ENCODE measurements around the gene PNMA6F. TPM values are rescaled to one million over a fixed set of nuclear protein-coding genes. Genes with fewer than 3 reads are reported as not detected.
"Not testable (repeated sequence)": the region's sequence is repeated elsewhere in the genome, so short reads cannot be mapped to it uniquely, and the experiment has no call there.

The PNMA6F gene
- total RNA-seq, 4 donors from 2014 or later, result not detected

DNA sequence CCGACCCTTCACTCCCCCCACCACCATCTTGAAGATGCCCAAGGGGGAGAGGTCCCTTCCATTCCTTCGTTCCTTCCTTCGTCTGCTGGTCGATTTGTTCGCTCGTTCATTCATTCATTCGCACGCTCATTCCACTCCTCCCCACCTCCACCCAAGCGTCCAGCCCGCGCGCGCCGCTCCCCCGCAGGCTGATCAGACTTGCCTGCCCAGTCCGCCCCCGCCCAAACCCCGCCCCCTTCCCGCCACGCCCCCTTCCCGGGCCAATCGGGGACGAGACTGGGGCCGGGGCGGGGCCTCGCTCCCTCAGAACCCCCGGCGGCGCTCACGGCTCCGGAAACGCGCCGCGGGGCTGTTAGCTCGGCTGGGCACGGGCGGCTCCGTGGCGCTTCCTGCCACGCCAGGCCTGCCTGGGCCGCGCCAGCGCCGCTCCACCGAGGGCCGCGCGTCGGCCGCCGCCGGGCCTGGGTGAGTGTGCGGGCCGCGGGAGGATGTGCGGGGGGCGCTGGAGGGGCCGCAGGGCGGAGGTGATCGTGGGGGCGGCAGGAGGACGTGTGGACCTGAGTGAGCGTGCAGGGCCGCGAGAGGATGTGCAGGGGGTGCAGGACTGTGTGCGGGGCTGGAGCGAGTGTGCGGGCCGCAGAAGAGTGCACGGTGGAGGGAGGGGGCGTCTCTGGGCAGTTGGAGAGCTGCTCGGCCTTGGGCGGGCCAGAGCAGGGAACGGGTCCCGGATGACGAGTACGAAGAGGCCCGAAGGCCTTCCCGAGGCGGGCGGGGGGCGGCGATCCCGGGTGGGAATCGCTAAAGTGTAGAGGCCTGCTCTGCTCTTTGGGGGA lies 12.5 kb upstream of the PNMA6F start, which contains the start of gene ZNF275:
Gene ZNF275, plus strand, starts transcription at position 333 of the 833 bp plus-strand sequence. CDS start 2,527 bp downstream, outside the sequence.
- H3K4me3 ChIP-seq (ENCODE audit: low read depth, poor library complexity, severe bottlenecking), result peak within 1 kb of the TSS; percentile 50
- DNase-seq (ENCODE audit: low spot score in 2 of 2), result peak; percentile 49 to 93
- TF ChIP-seq, protein P1, sequence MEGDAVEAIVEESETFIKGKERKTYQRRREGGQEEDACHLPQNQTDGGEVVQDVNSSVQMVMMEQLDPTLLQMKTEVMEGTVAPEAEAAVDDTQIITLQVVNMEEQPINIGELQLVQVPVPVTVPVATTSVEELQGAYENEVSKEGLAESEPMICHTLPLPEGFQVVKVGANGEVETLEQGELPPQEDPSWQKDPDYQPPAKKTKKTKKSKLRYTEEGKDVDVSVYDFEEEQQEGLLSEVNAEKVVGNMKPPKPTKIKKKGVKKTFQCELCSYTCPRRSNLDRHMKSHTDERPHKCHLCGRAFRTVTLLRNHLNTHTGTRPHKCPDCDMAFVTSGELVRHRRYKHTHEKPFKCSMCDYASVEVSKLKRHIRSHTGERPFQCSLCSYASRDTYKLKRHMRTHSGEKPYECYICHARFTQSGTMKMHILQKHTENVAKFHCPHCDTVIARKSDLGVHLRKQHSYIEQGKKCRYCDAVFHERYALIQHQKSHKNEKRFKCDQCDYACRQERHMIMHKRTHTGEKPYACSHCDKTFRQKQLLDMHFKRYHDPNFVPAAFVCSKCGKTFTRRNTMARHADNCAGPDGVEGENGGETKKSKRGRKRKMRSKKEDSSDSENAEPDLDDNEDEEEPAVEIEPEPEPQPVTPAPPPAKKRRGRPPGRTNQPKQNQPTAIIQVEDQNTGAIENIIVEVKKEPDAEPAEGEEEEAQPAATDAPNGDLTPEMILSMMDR (IDR thresholded peaks at IDR 0.05), result no peak
- TF ChIP-seq POLR2A (IDR thresholded peaks at IDR 0.05), result no peak
- intact Hi-C loops (cut with DNase I; ENCODE audit: low total_unique reads), result no loop called here
- 0 to 41% methylated on average over 22 to 79 of the region's 86 CpGs for WGBS, 2 donors

- no peak overlapping the region for H3K4me3 ChIP-seq (ENCODE audit: low read depth, poor library complexity, severe bottlenecking)
- TF ChIP-seq, protein P1 (IDR thresholded peaks at IDR 0.05), result no peak
- TF ChIP-seq POLR2A (IDR thresholded peaks at IDR 0.05), result no peak
- 30 to 47% methylated on average over 2 of the region's 2 CpGs for WGBS, 2 donors
- intact Hi-C loops (cut with DNase I; ENCODE audit: low total_unique reads), result no loop called here
- no peak for DNase-seq (ENCODE audit: low spot score in 2 of 2)
Measured at GRCh38 chrX:153333266-153333665, 11.7 kb upstream of the PNMA6F start.

- intact Hi-C loops (cut with DNase I; ENCODE audit: low total_unique reads), result no loop called here
- no peak overlapping the region for H3K4me3 ChIP-seq (ENCODE audit: low read depth, poor library complexity, severe bottlenecking)
- peak in 1 of 2 donors; percentile 63 for DNase-seq (ENCODE audit: low spot score in 2 of 2)
- 83 to 85% methylated on average over 4 of the region's 4 CpGs for WGBS, 2 donors
- no peak for TF ChIP-seq POLR2A (IDR thresholded peaks at IDR 0.05)
- TF ChIP-seq, protein P1 (IDR thresholded peaks at IDR 0.05), result no peak
Measured at GRCh38 chrX:153327561-153327960, 6.0 kb upstream of the PNMA6F start.

DNA sequence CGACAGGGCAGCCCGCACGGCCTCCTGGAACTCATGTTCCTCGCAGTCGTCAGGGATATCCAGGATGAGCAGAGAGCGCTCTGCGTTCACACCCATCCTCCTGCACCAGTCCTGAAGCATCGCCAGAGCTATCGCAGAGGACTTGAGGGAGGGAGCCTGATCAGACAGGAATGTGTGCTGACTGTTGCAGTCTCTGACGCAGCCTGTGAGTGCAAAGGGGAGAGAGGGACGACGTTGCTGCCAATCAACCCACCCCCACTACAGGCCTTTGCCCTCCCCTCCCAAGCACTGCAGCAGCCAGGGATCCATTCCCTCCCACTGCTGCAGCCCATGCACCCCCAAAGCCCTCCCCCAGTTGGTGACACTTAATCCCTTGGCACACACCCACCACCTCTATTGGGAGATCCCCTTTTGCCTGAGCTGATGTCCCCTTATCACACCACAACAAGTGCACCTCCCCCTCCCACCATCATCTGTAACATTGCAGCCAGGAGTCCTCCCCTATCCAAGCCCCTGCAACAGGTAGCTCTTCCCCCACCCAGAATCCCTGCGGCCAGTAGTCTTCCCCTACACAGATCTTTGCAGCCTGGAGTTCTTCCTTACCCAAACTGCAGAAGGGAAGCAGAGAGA lies 897 bp downstream of the PNMA6F start:
- DNase-seq (ENCODE audit: low spot score in 2 of 2), result no peak
- WGBS, 2 donors, result 11 to 31% methylated on average over 1 to 7 of the region's 13 CpGs
- H3K4me3 ChIP-seq (ENCODE audit: low read depth, poor library complexity, severe bottlenecking), result no peak overlapping the region
- no peak for TF ChIP-seq POLR2A (IDR thresholded peaks at IDR 0.05)
- TF ChIP-seq, protein P1 (IDR thresholded peaks at IDR 0.05), result no peak
- intact Hi-C loops (cut with DNase I; ENCODE audit: low total_unique reads), result no loop called here

- H3K4me3 ChIP-seq (ENCODE audit: low read depth, poor library complexity, severe bottlenecking); DNase-seq (ENCODE audit: low spot score in 2 of 2); intact Hi-C loops (cut with DNase I; ENCODE audit: low total_unique reads): not testable (repeated sequence)
- WGBS, 2 donors, result 83 to 100% methylated on average over 1 of the region's 1 CpG
Measured at GRCh38 chrX:153320047-153320443, 1.5 kb downstream of the PNMA6F start.

GRCh38 chrX:153319295-153320046 lies 2.1 kb downstream of the PNMA6F start:
- intact Hi-C loops (cut with DNase I; ENCODE audit: low total_unique reads), result no loop called here
- TF ChIP-seq, protein P1 (IDR thresholded peaks at IDR 0.05), result no peak
- TF ChIP-seq POLR2A (IDR thresholded peaks at IDR 0.05), result no peak
- whole genome bisulfite sequencing, 2 donors, result 80 to 95% methylated on average over 18 to 28 of the region's 33 CpGs
- no peak for DNase-seq (ENCODE audit: low spot score in 2 of 2)
- H3K4me3 ChIP-seq (ENCODE audit: low read depth, poor library complexity, severe bottlenecking), result no peak overlapping the region
